ENCODE measurements around the gene ANKMY1. TPM values are rescaled to one million over a fixed set of nuclear protein-coding genes. Genes with fewer than 3 reads are reported as not detected.

The ANKMY1 gene
- polyA plus RNA-seq, 4 donors: 9.6 to 14.5 (median 10.9) TPM

GRCh38 chr2:240451791-240452461 lies 105.9 kb downstream of the ANKMY1 start:
- no peak for DNase-seq (ENCODE audit: low read depth in 4 of 4, low spot score in 3 of 4)

- DNase-seq (ENCODE audit: low read depth in 4 of 4, low spot score in 3 of 4): no peak
These were observed 106.6 kb downstream of the ANKMY1 start for GRCh38 chr2:240451108-240451611.

- DNase-seq (ENCODE audit: low read depth in 4 of 4, low spot score in 3 of 4): no peak
These were observed 107.2 kb downstream of the ANKMY1 start for GRCh38 chr2:240450532-240451107.

- DNase-seq (ENCODE audit: low read depth in 4 of 4, low spot score in 3 of 4): no peak
These were observed 107.8 kb downstream of the ANKMY1 start for GRCh38 chr2:240449764-240450531.

- no peak for DNase-seq (ENCODE audit: low read depth in 4 of 4, low spot score in 3 of 4)
These were observed 109.2 kb downstream of the ANKMY1 start for GRCh38 chr2:240448387-240449274.

- no peak for DNase-seq (ENCODE audit: low read depth in 4 of 4, low spot score in 3 of 4)
These were observed 109.9 kb downstream of the ANKMY1 start for GRCh38 chr2:240447934-240448333.

GRCh38 chr2:240447331-240447730 lies 110.5 kb downstream of the ANKMY1 start:
- DNase-seq (ENCODE audit: low read depth in 4 of 4, low spot score in 3 of 4): no peak

GRCh38 chr2:240446664-240447175 lies 111.1 kb downstream of the ANKMY1 start:
- no peak for DNase-seq (ENCODE audit: low read depth in 4 of 4, low spot score in 3 of 4)

- DNase-seq (ENCODE audit: low read depth in 4 of 4, low spot score in 3 of 4): no peak
These were observed 111.7 kb downstream of the ANKMY1 start for GRCh38 chr2:240445961-240446663.

- DNase-seq (ENCODE audit: low read depth in 4 of 4, low spot score in 3 of 4): no peak
These were observed 113.3 kb downstream of the ANKMY1 start for GRCh38 chr2:240444464-240444863.

GRCh38 chr2:240443891-240444301 lies 113.9 kb downstream of the ANKMY1 start:
- no peak for DNase-seq (ENCODE audit: low read depth in 4 of 4, low spot score in 3 of 4)

GRCh38 chr2:240442891-240443715 lies 114.7 kb downstream of the ANKMY1 start:
- no peak for DNase-seq (ENCODE audit: low read depth in 4 of 4, low spot score in 3 of 4)

GRCh38 chr2:240441993-240442411 lies 115.8 kb downstream of the ANKMY1 start:
- DNase-seq (ENCODE audit: low read depth in 4 of 4, low spot score in 3 of 4): no peak

GRCh38 chr2:240441326-240441992 lies 116.3 kb downstream of the ANKMY1 start:
- no peak for DNase-seq (ENCODE audit: low read depth in 4 of 4, low spot score in 3 of 4)

GRCh38 chr2:240440704-240441320 lies 117.0 kb downstream of the ANKMY1 start:
- no peak for DNase-seq (ENCODE audit: low read depth in 4 of 4, low spot score in 3 of 4)

GRCh38 chr2:240440251-240440650 lies 117.5 kb downstream of the ANKMY1 start:
- no peak for DNase-seq (ENCODE audit: low read depth in 4 of 4, low spot score in 3 of 4)

- no peak for DNase-seq (ENCODE audit: low read depth in 4 of 4, low spot score in 3 of 4)
These were observed 118.1 kb downstream of the ANKMY1 start for GRCh38 chr2:240439698-240440151.

Measured in right renal pelvis (tissue), 4 donors.